H1 (cell line): ENCODE results near the gene SLC38A8. TPM values are rescaled to one million over a fixed set of nuclear protein-coding genes. Genes with fewer than 3 reads are reported as not detected.

Experiments used
- CTCF ChIA-PET: fragments of 300-600 bp; sonication (Branson Sonifier 250); formaldehyde crosslinking; loops from one replicate; lab custom pipeline; 2021; ENCODE audit not compliant: partially characterized antibody; lab: Charles Lee
- POLR2A ChIA-PET: fragments of 300-600 bp; sonication (Branson Sonifier 250); formaldehyde crosslinking; loops from one replicate; lab custom pipeline; 2021; ENCODE audit warnings: inconsistent platforms; ENCODE audit not compliant: partially characterized antibody; lab: Charles Lee
- DNase-seq, 2 experiments: peaks; one replicate each; pipeline versions ENCODE4 v3.0.0 to v3.0.0-alpha.2; 2010 to 2022; ENCODE audit warnings: low spot score in 2 of 2, low read depth in 1 of 2, mixed read lengths in 1 of 2
- FAIRE-seq: peaks from 2 replicates; lab custom pipeline; 2011; peaks lifted over from hg19 to GRCh38; lab: Jason Lieb, UNC
- H2AFZ ChIP-seq: 2 replicates; pipeline ENCODE4 v1.8.1; 2012; ENCODE audit warnings: low read length, inconsistent platforms
- H2AK5ac ChIP-seq: 2 replicates; pipeline ENCODE4 v1.6.1; 2013; ENCODE audit warnings: low read depth, low read length
- H2BK120ac ChIP-seq: replicated peaks from 2 replicates; pipeline ENCODE3; 2013; ENCODE audit warnings: low read depth, low read length, inconsistent platforms
- H2BK12ac ChIP-seq: 2 replicates; pipeline ENCODE4 v1.6.1; 2013; ENCODE audit warnings: low read depth, low read length
- H2BK15ac ChIP-seq: 2 replicates; pipeline ENCODE4 v1.6.1; 2013; ENCODE audit warnings: low read length
- H2BK20ac ChIP-seq: 2 replicates; pipeline ENCODE4 v1.6.1; 2013; ENCODE audit warnings: low read length
- H2BK5ac ChIP-seq: 2 replicates; pipeline ENCODE4 v1.6.1; 2013; ENCODE audit warnings: low read depth, low read length
- H3K14ac ChIP-seq: 2 replicates; pipeline ENCODE4 v1.6.1; 2013; ENCODE audit warnings: inconsistent platforms; ENCODE audit not compliant: insufficient read length
- H3K18ac ChIP-seq: 2 replicates; pipeline ENCODE4 v1.6.1; 2013; ENCODE audit warnings: low read length; ENCODE audit errors: extremely low read depth
- H3K23ac ChIP-seq: 2 replicates; pipeline ENCODE4 v1.6.1; 2013; ENCODE audit warnings: inconsistent platforms; ENCODE audit not compliant: insufficient read length
- H3K23me2 ChIP-seq: 2 replicates; pipeline ENCODE4 v1.6.1; 2013; ENCODE audit warnings: low read depth, low read length
- H3K27ac ChIP-seq: 2 replicates; pipeline ENCODE4 v1.6.1; 2011; ENCODE audit warnings: low read depth, low read length, inconsistent platforms
- H3K27me3 ChIP-seq, 4 experiments: replicated peaks in 1 of 4; 1 replicate in 1 of 4; 2 replicates in 3 of 4; pipeline versions ENCODE4 v1.6.1 to v1.8.1; 2011 to 2013; ENCODE audit warnings: low read length in 3 of 4, mild to moderate bottlenecking in 3 of 4, inconsistent platforms in 2 of 4, mixed read lengths in 2 of 4, moderate library complexity in 1 of 4; ENCODE audit not compliant: control insufficient read depth in 3 of 4, insufficient read depth in 3 of 4; ENCODE audit errors: extremely low read depth in 1 of 4
- H3K36me3 ChIP-seq, 4 experiments: 2 replicates each; pipeline versions ENCODE4 v1.6.1 to v1.8.1; 2011 to 2013; ENCODE audit warnings: mild to moderate bottlenecking in 4 of 4, low read length in 3 of 4, moderate library complexity in 2 of 4, control low read depth in 1 of 4, inconsistent platforms in 1 of 4; ENCODE audit not compliant: insufficient read depth in 4 of 4, control insufficient read depth in 2 of 4
- H3K4ac ChIP-seq: replicated peaks from 2 replicates; pipeline ENCODE3; 2013; ENCODE audit warnings: low read length, low read depth, mixed read lengths, inconsistent platforms; ENCODE audit not compliant: insufficient read length
- H3K4me1 ChIP-seq, 4 experiments: replicated peaks in 1 of 4; 1 replicate in 1 of 4; 2 replicates in 3 of 4; pipeline versions ENCODE4 v1.6.1 to v1.8.1; 2011 to 2013; ENCODE audit warnings: low read length in 3 of 4, inconsistent platforms in 2 of 4, mixed read lengths in 1 of 4; ENCODE audit not compliant: insufficient read depth in 4 of 4, control insufficient read depth in 3 of 4
- H3K4me2 ChIP-seq, 2 experiments: 2 replicates each; pipeline versions ENCODE4 v1.6.1 to v1.8.1; 2011 to 2013; ENCODE audit warnings: low read depth in 2 of 2, low read length in 2 of 2, control low read depth in 1 of 2, inconsistent platforms in 1 of 2, mild to moderate bottlenecking in 1 of 2; ENCODE audit not compliant: insufficient read depth in 1 of 2
- H3K4me3 ChIP-seq, 4 experiments: fragments of 200-600, 300-600 bp in 1 of 4; sonication (generic), shearing (Covaris generic), sonication (Bioruptor Twin) in 1 of 4; 2 replicates each; pipeline versions ENCODE4 v1.5.1 to v1.8.1; 2011 to 2016; ENCODE audit warnings: low read length in 4 of 4, low read depth in 3 of 4, control low read depth in 2 of 4, inconsistent platforms in 2 of 4, mild to moderate bottlenecking in 2 of 4, mixed read lengths in 1 of 4, moderate library complexity in 1 of 4; ENCODE audit not compliant: insufficient read depth in 2 of 4; ENCODE audit errors: extremely low read depth in 1 of 4
- H3K56ac ChIP-seq: replicated peaks from 2 replicates; pipeline ENCODE3; 2013; ENCODE audit warnings: low read depth, mild to moderate bottlenecking, mixed read lengths, low read length, inconsistent platforms; ENCODE audit not compliant: insufficient read length
- H3K79me1 ChIP-seq: 2 replicates; pipeline ENCODE4 v1.6.1; 2013; ENCODE audit warnings: low read depth, low read length, control low read depth
- H3K79me2 ChIP-seq, 2 experiments: 2 replicates each; pipeline versions ENCODE4 v1.6.1 to v1.8.1; 2012 to 2013; ENCODE audit warnings: low read length in 2 of 2, mild to moderate bottlenecking in 2 of 2, inconsistent platforms in 1 of 2; ENCODE audit not compliant: insufficient read depth in 2 of 2, control insufficient read depth in 1 of 2
- H3K9ac ChIP-seq, 4 experiments: replicated peaks in 1 of 4; 1 replicate in 1 of 4; 2 replicates in 3 of 4; pipeline versions ENCODE4 v1.6.1 to v1.8.1; 2011 to 2013; ENCODE audit warnings: low read depth in 3 of 4, low read length in 3 of 4, control low read depth in 2 of 4, mild to moderate bottlenecking in 2 of 4, moderate library complexity in 2 of 4, inconsistent platforms in 1 of 4; ENCODE audit errors: extremely low read depth in 1 of 4
- H3K9me3 ChIP-seq, 2 experiments: 2 replicates each; pipeline versions ENCODE4 v1.6.1 to v1.8.1; 2012 to 2013; ENCODE audit warnings: mild to moderate bottlenecking in 2 of 2, moderate library complexity in 2 of 2, control low read depth in 1 of 2, inconsistent platforms in 1 of 2, low read depth in 1 of 2, low read length in 1 of 2, mixed read lengths in 1 of 2; ENCODE audit not compliant: insufficient read depth in 2 of 2
- H4K20me1 ChIP-seq, 2 experiments: replicated peaks in 1 of 2; 2 replicates each; pipeline versions ENCODE3 to v1.8.1; 2011 to 2013; ENCODE audit warnings: inconsistent platforms in 2 of 2, low read length in 2 of 2, mild to moderate bottlenecking in 1 of 2; ENCODE audit not compliant: insufficient read depth in 2 of 2, control insufficient read depth in 1 of 2
- H4K5ac ChIP-seq: 2 replicates; pipeline ENCODE4 v1.6.1; 2013; ENCODE audit warnings: low read length, low read depth, mixed read lengths, inconsistent platforms; ENCODE audit not compliant: insufficient read length
- H4K8ac ChIP-seq: 2 replicates; pipeline ENCODE4 v1.8.0; 2013; ENCODE audit warnings: mild to moderate bottlenecking, moderate library complexity, low read length, inconsistent platforms; ENCODE audit not compliant: insufficient read depth; ENCODE audit errors: extremely low read depth
- H4K91ac ChIP-seq: replicated peaks from 2 replicates; pipeline ENCODE3; 2013; ENCODE audit warnings: low read length, mixed read lengths, inconsistent platforms; ENCODE audit not compliant: insufficient read length
- CBX8 ChIP-seq: fragments of 300-800, 300-1000 bp; sonication (generic); IDR thresholded peaks from 2 replicates; pipeline ENCODE4 v1.7.1; 2016; ENCODE audit warnings: low read depth, low read length, borderline replicate concordance
- WGBS, 2 experiments: shearing (Covaris generic) in 1 of 2; methylation state at CpG; one replicate each; pipeline versions ENCODE4 v1.1.6 to v1.1.7; 2013 to 2015; ENCODE audit warnings: low lambda C conversion rate in 2 of 2, mixed read lengths in 2 of 2, inconsistent platforms in 1 of 2, low coverage in 1 of 2, missing lambda C conversion rate in 1 of 2; ENCODE audit not compliant: insufficient replicate concordance in 2 of 2, insufficient coverage in 1 of 2, insufficient read length in 1 of 2; ENCODE audit errors: extremely low coverage in 1 of 2, missing lambda C conversion rate in 1 of 2; 5-methylcytosine and 5-hydroxymethylcytosine counted together
- polyA plus RNA-seq, 7 experiments: library from polyadenylated mRNA; depleted of rRNA in 3 of 7; stranded (reverse) in 5 of 7; unstranded in 2 of 7; fragments of >200 nt in 5 of 7; fragments of 200-250 nt in 2 of 7; gene quantifications; 1 replicate in 5 of 7; 2 replicates in 1 of 7; 4 replicates in 1 of 7; pipeline versions ENCODE4 v1.2.1 to v1.2.3, GENCODE V29; 2011 to 2013; ENCODE audit warnings: missing spikeins in 2 of 7, mixed read lengths in 2 of 7
- total RNA-seq: library from RNA; stranded (reverse); fragmentation: NEBNext Ultra II Directional; extraction: Animal tissue kit (Norgen Biotek cat#: 25700); gene quantifications from 2 replicates; pipeline ENCODE4 v1.2.1, GENCODE V29; 2021

Gene SLC38A8
- total and polyA plus RNA-seq, 2 of the 8 experiments (the other 6 are each of a cell fraction or from before 2014, with no cell fraction given) = 0.08 TPM; not detected in 1

DNA sequence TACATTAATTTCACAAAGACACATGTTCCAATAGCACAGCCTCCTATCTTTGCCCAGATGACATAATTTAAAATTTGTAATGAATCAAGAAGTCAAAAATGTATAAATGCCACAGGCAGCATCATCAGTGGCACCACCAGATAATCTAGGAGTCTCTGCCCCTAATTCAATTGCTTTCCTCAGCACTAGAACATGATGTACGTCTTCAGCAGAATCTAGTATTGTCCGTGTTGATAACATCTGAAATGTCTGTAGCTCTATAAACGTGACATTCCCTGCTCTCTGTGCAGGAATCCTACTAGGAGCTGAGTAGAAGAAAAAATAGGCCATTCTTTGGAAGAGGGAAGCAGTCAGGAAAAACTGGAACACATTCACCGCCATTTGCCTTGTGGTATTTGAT is 21.4 kb upstream of the SLC38A8 start:
- H2BK5ac ChIP-seq = no peak overlapping the region
- no peak overlapping the region for H3K4ac ChIP-seq
- H3K23ac ChIP-seq = no peak overlapping the region
- 89% methylated on average over 4 of the region's 4 CpGs; no CpG with 5 or more reads in 1 of the 2 experiments for WGBS, 2 experiments
- H2AFZ ChIP-seq = no peak overlapping the region
- CTCF ChIA-PET = interaction anchor here (0.6 to 21.4 kb wide), 9 partner anchors 9 to 239 kb away, joined by 3 to 366 read pairs (median 4); partner anchors contain the start of genes MBTPS1, OSGIN1 and SLC38A8
- FAIRE-seq (no peak), DNase-seq (no peak)
- H3K18ac ChIP-seq = no peak overlapping the region
- no peaks in the 10 kb centered on the region for H3K4me1 ChIP-seq
- no peak for TF ChIP-seq CBX8
- no peak overlapping the region for H3K56ac ChIP-seq
- H3K4me3 ChIP-seq = no peak overlapping the region
- no peak overlapping the region for H3K14ac ChIP-seq
- H4K20me1 ChIP-seq = peaks cover 0 to 6% of the 10 kb centered on the region in 2 experiments
- H3K79me2 ChIP-seq = no peaks in the 10 kb centered on the region
- H2BK20ac ChIP-seq = no peak overlapping the region
- H3K9me3 ChIP-seq = no peaks in the 10 kb centered on the region
- H4K5ac ChIP-seq = no peak overlapping the region
- H3K79me1 ChIP-seq = no peaks in the 10 kb centered on the region
- no peak overlapping the region for H4K91ac ChIP-seq
- POLR2A ChIA-PET = no interaction called here
- no peak overlapping the region for H2BK15ac ChIP-seq
- H3K27me3 ChIP-seq = no peaks in the 10 kb centered on the region
- no peak overlapping the region for H3K27ac ChIP-seq
- no peak overlapping the region for H3K9ac ChIP-seq
- no peak overlapping the region for H4K8ac ChIP-seq
- no peak overlapping the region for H2BK120ac ChIP-seq
- H2BK12ac ChIP-seq = no peak overlapping the region
- no peaks in the 10 kb centered on the region; the same call in 1 of the 2 replicates for H3K23me2 ChIP-seq
- H3K36me3 ChIP-seq = peaks cover 11 to 43% (median 28%) of the 10 kb centered on the region in 4 experiments; a peak in 7 of 8 replicates
- H2AK5ac ChIP-seq = no peak overlapping the region
- no peak overlapping the region for H3K4me2 ChIP-seq
